GM12891 (cell line): Measurements from ENCODE around the gene SPEN.

Experiments used
- POLR2A ChIP-seq: IDR thresholded peaks from 2 replicates; pipeline ENCODE4 v1.6.1; 2011; ENCODE audit warnings: low read depth, low read length, control low read depth
- POLR2AphosphoS5 ChIP-seq: IDR thresholded peaks from 2 replicates; pipeline ENCODE4 v1.6.1; 2011; ENCODE audit warnings: low read depth, low read length, control low read depth
- POU2F2 ChIP-seq: IDR thresholded peaks from 2 replicates; pipeline ENCODE4 v1.6.1; 2011; ENCODE audit warnings: low read depth, mild to moderate bottlenecking, control low read depth, low read length, moderate library complexity
- SPI1 ChIP-seq: IDR thresholded peaks from 2 replicates; pipeline ENCODE4 v1.6.1; 2011; ENCODE audit warnings: low read depth, low read length, control low read depth
- TAF1 ChIP-seq: IDR thresholded peaks from 2 replicates; pipeline ENCODE4 v1.6.1; 2011; ENCODE audit warnings: low read depth, low read length, control low read depth

- TF ChIP-seq POLR2A: no peak
- no peak for TF ChIP-seq POLR2AphosphoS5
- no peak for TF ChIP-seq SPI1
- TF ChIP-seq TAF1: no peak
- TF ChIP-seq POU2F2: no peak
Observed at GRCh38 chr1:15870421-15870820, 22.9 kb downstream of the SPEN start.
